H9 (cell line): ENCODE results near the gene ADGB. TPM values are rescaled to one million over a fixed set of nuclear protein-coding genes. Genes with fewer than 3 reads are reported as not detected.
"Not testable (repeated sequence)": the region's sequence is repeated elsewhere in the genome, so short reads cannot be mapped to it uniquely, and the experiment has no call there.

ENCODE experiments used
- DNase-seq: peaks from one replicate; pipeline ENCODE4 v3.0.0-alpha.2; 2017
- H2AFZ ChIP-seq: one replicate; pipeline ENCODE4 v1.6.1; 2013; ENCODE audit warnings: mild to moderate bottlenecking, low read length, control low read depth, moderate library complexity
- H2AK5ac ChIP-seq: 2 replicates; pipeline ENCODE4 v1.6.1; 2013; ENCODE audit warnings: low read length, control low read depth, mixed read lengths; ENCODE audit not compliant: insufficient read length
- H2BK120ac ChIP-seq: one replicate; pipeline ENCODE4 v1.6.1; 2013; ENCODE audit warnings: low read depth, mild to moderate bottlenecking, low read length, control low read depth, inconsistent platforms; ENCODE audit not compliant: poor library complexity, severe bottlenecking
- H2BK12ac ChIP-seq: 2 replicates; pipeline ENCODE4 v1.6.1; 2013; ENCODE audit warnings: low read length, control low read depth, mixed read lengths, low read depth; ENCODE audit not compliant: insufficient read length
- H2BK15ac ChIP-seq: 2 replicates; pipeline ENCODE4 v1.6.1; 2013; ENCODE audit warnings: low read depth, low read length, control low read depth
- H2BK20ac ChIP-seq: one replicate; pipeline ENCODE4 v1.6.1; 2013; ENCODE audit warnings: low read depth, mild to moderate bottlenecking, low read length, control low read depth, inconsistent platforms; ENCODE audit not compliant: poor library complexity, severe bottlenecking
- H2BK5ac ChIP-seq: 2 replicates; pipeline ENCODE4 v1.6.1; 2013; ENCODE audit warnings: low read length, control low read depth, mixed read lengths; ENCODE audit not compliant: insufficient read length
- H3K14ac ChIP-seq: 2 replicates; pipeline ENCODE4 v1.6.1; 2013; ENCODE audit warnings: low read length, control low read depth; ENCODE audit not compliant: insufficient read depth
- H3K18ac ChIP-seq: 2 replicates; pipeline ENCODE4 v1.6.1; 2013; ENCODE audit warnings: low read depth, mild to moderate bottlenecking, mixed read lengths, low read length, control low read depth; ENCODE audit not compliant: insufficient read length
- H3K23ac ChIP-seq: 2 replicates; pipeline ENCODE4 v1.6.1; 2013; ENCODE audit warnings: low read length, control low read depth, mixed read lengths, low read depth; ENCODE audit not compliant: insufficient read length
- H3K23me2 ChIP-seq: 2 replicates; pipeline ENCODE4 v1.6.1; 2013; ENCODE audit warnings: low read depth, mild to moderate bottlenecking, mixed read lengths, low read length, control low read depth; ENCODE audit not compliant: insufficient read length, poor library complexity, severe bottlenecking
- H3K27ac ChIP-seq: 2 replicates; pipeline ENCODE4 v1.5.1; 2013; ENCODE audit warnings: low read length, control low read depth, mixed read lengths, low read depth; ENCODE audit not compliant: insufficient read length
- H3K27me3 ChIP-seq: 2 replicates; pipeline ENCODE4 v1.6.1; 2013; ENCODE audit warnings: low read length, control low read depth, inconsistent platforms; ENCODE audit not compliant: insufficient read depth
- H3K4ac ChIP-seq: 2 replicates; pipeline ENCODE4 v1.6.1; 2013; ENCODE audit warnings: low read depth, mild to moderate bottlenecking, control low read depth, inconsistent platforms, low read length, moderate library complexity
- H3K4me1 ChIP-seq: 2 replicates; pipeline ENCODE4 v1.6.1; 2013; ENCODE audit warnings: low read length, control low read depth, inconsistent platforms; ENCODE audit not compliant: insufficient read depth
- H3K4me2 ChIP-seq: 2 replicates; pipeline ENCODE4 v1.6.1; 2013; ENCODE audit warnings: low read length, control low read depth, mixed read lengths; ENCODE audit not compliant: insufficient read length, insufficient read depth
- H3K56ac ChIP-seq: 2 replicates; pipeline ENCODE4 v1.6.1; 2013; ENCODE audit warnings: low read depth, mild to moderate bottlenecking, mixed read lengths, low read length, control low read depth; ENCODE audit not compliant: insufficient read length
- H3K79me1 ChIP-seq: 2 replicates; pipeline ENCODE4 v1.6.1; 2013; ENCODE audit warnings: low read depth, mild to moderate bottlenecking, moderate library complexity, low read length, control low read depth, inconsistent platforms; ENCODE audit not compliant: insufficient read depth, poor library complexity, severe bottlenecking
- H3K79me2 ChIP-seq: 2 replicates; pipeline ENCODE4 v1.6.1; 2013; ENCODE audit warnings: low read length, control low read depth, inconsistent platforms; ENCODE audit not compliant: insufficient read depth
- H3K9ac ChIP-seq: 2 replicates; pipeline ENCODE4 v1.6.1; 2013; ENCODE audit warnings: low read length, control low read depth, mixed read lengths; ENCODE audit not compliant: insufficient read length; ENCODE audit errors: extremely low read depth
- H3K9me3 ChIP-seq: one replicate; pipeline ENCODE4 v1.6.1; 2013; ENCODE audit warnings: low read depth, low read length, inconsistent platforms; ENCODE audit not compliant: control insufficient read depth
- H3T11ph ChIP-seq: one replicate; pipeline ENCODE4 v1.6.1; 2013; ENCODE audit warnings: mild to moderate bottlenecking, low read length, control low read depth, inconsistent platforms
- H4K20me1 ChIP-seq: one replicate; pipeline ENCODE4 v1.6.1; 2013; ENCODE audit not compliant: control insufficient read depth, insufficient read length, insufficient read depth
- H4K5ac ChIP-seq: 2 replicates; pipeline ENCODE4 v1.6.1; 2013; ENCODE audit warnings: low read depth, mild to moderate bottlenecking, mixed read lengths, low read length, control low read depth; ENCODE audit not compliant: insufficient read length
- H4K8ac ChIP-seq: replicated peaks from 2 replicates; pipeline ENCODE4 v1.6.1; 2013; ENCODE audit warnings: low read length, control low read depth, mixed read lengths, low read depth; ENCODE audit not compliant: insufficient read length
- H4K91ac ChIP-seq: 2 replicates; pipeline ENCODE4 v1.6.1; 2013; ENCODE audit warnings: low read depth, mild to moderate bottlenecking, moderate library complexity, mixed read lengths, low read length, control low read depth; ENCODE audit not compliant: insufficient read length
- H3K27ac Mint-ChIP-seq, 3 experiments: 2 replicates in 2 of 3; 3 replicates in 1 of 3; pipeline ENCODE4 v1.8.0; 2020 to 2021; ENCODE audit warnings: mixed read lengths in 3 of 3, mild to moderate bottlenecking in 1 of 3, moderate library complexity in 1 of 3
- H3K27me3 Mint-ChIP-seq: 2 replicates; pipeline ENCODE4 v1.8.0; 2021; ENCODE audit warnings: low read depth, mild to moderate bottlenecking, moderate library complexity, mixed read lengths
- H3K36me3 Mint-ChIP-seq, 3 experiments: 2 replicates in 2 of 3; 3 replicates in 1 of 3; pipeline ENCODE4 v1.8.0; 2020 to 2021; ENCODE audit warnings: low read depth in 3 of 3, mixed read lengths in 3 of 3; ENCODE audit not compliant: insufficient read depth in 1 of 3
- H3K4me1 Mint-ChIP-seq, 2 experiments: 2 replicates each; pipeline ENCODE4 v1.8.0; 2020; ENCODE audit warnings: mixed read lengths in 2 of 2
- H3K4me3 Mint-ChIP-seq, 2 experiments: 2 replicates in 1 of 2; 3 replicates in 1 of 2; pipeline ENCODE4 v1.8.0; 2020 to 2021; ENCODE audit warnings: mild to moderate bottlenecking in 2 of 2, mixed read lengths in 2 of 2, moderate library complexity in 1 of 2
- H3K9me3 Mint-ChIP-seq, 2 experiments: 2 replicates in 1 of 2; 3 replicates in 1 of 2; pipeline ENCODE4 v1.8.0; 2020; ENCODE audit warnings: mild to moderate bottlenecking in 2 of 2, mixed read lengths in 2 of 2, moderate library complexity in 1 of 2
- CTCF ChIP-seq: fragments of 200-600 bp; sonication (generic); conservative IDR thresholded peaks from 3 replicates; pipeline ENCODE4 v1.8.0; 2021; ENCODE audit warnings: antibody characterized with exemption, mild to moderate bottlenecking
- WGBS: extraction: QIAGEN DNeasy Blood & Tissue Kit; methylation state at CpG from one replicate; pipeline ENCODE4 v1.1.7; 2013; ENCODE audit warnings: missing lambda C conversion rate, low lambda C conversion rate, mixed read lengths; ENCODE audit not compliant: insufficient read length; ENCODE audit errors: extremely low coverage; 5-methylcytosine and 5-hydroxymethylcytosine counted together
- total RNA-seq: library from RNA; stranded (reverse); gene quantifications from 2 replicates; pipeline ENCODE4 v1.2.1, GENCODE V29; 2021

ADGB gene
- total RNA-seq, 1 experiment from 2014 or later, result not detected

DNA sequence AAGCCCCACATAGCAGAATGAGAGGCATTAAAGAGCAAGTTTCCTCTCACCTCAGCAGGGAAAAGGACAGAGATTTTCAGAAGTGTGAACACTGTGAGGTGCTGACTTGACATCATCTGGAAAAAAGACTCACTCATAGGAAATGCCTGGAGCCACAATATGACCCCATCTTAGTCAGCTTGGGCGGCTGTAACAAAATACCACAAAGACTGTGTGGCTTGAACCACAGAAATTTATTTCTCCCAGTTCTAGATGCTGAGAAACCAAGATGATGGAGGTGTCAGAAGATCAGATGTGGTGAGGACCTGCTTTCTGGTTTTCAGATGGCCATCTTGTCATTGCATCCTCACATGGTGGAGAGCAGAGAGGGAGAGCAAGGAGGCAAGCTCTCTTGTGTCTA is 253.1 kb downstream of the ADGB start:
- Histone ChIP-seq H4K91ac (no peak overlapping the region), H3K9ac (no peak overlapping the region), H3K23me2 (no peaks in the 10 kb centered on the region), H3K9me3 (no peaks in the 10 kb centered on the region), H3K18ac (no peak overlapping the region), H3K27me3 (no peaks in the 10 kb centered on the region), H4K5ac (no peak overlapping the region), H2AK5ac (no peak overlapping the region), H2AFZ (no peak overlapping the region), H3T11ph (no peak overlapping the region), H3K4me2 (no peak overlapping the region), H3K23ac (no peak overlapping the region), H2BK120ac (no peak overlapping the region), H3K4ac (no peak overlapping the region), H2BK20ac (no peak overlapping the region), H3K79me2 (no peaks in the 10 kb centered on the region), H2BK12ac (no peak overlapping the region), H3K27ac (no peak overlapping the region), H4K8ac (no peak overlapping the region), H4K20me1 (no peaks in the 10 kb centered on the region), H3K4me1 (0 out of 2 replicates have a peak, but pooled peaks cover 5% of the 10 kb centered on the region), H3K79me1 (no peaks in the 10 kb centered on the region), H3K56ac (no peak overlapping the region), H3K14ac (no peak overlapping the region), H2BK5ac (no peak overlapping the region), H2BK15ac (no peak overlapping the region)
- H3K27ac Mint-ChIP-seq, result peak overlapping the region in 1 of 3 experiments; percentile 25; a peak in 1 of 7 replicates
- no CpG with 5 or more reads among the region's 1 CpG for WGBS
- H3K27me3 Mint-ChIP-seq, result peaks cover 2% of the 10 kb centered on the region; the same call in 1 of the 2 replicates
- no peak for TF ChIP-seq CTCF
- H3K9me3 Mint-ChIP-seq, result no peaks in the 10 kb centered on the region; a peak in 2 of 5 replicates
- no peak overlapping the region for H3K4me3 Mint-ChIP-seq
- peaks cover 8 to 10% of the 10 kb centered on the region in 2 experiments for H3K4me1 Mint-ChIP-seq
- H3K36me3 Mint-ChIP-seq, result no peaks in the 10 kb centered on the region
- no peak for DNase-seq

DNA sequence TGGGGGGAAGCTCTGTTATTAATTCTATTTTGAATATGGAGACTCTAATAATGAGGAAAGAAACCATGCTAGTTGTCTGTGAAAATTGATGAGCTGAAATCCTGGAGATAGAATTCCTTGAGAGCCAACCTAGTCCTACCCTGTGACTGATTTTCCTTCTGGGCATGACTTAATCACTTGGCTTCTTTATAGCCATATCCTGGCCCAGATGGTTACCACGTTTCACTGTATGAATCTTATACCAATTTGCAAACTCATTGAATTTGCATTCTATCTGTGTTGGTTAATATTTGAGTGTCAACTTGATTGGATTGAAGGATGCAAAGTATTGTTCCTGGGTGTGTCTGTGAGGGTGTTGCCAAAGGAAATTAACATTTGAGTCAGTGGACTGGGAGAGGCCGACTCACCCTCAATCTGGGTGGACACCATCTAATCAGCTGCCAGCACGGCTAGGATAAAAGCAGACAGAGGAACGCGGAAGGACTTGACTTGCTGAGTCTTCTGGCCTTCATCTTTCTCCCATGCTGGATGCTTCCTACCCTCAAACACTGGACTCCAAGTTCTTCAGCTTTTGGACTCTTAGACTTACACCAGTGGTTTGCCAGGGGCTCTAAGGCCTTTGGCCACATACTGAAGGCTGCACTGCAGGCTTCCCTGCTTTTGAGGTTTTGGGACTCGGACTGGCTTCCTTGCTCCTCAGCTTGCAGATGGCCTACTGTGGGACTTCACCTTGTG is 255.9 kb downstream of the ADGB start:
- not testable (repeated sequence) for H2BK12ac ChIP-seq, H3K4ac ChIP-seq, H2BK120ac ChIP-seq, H3K4me2 ChIP-seq, H4K20me1 ChIP-seq, H3K27ac Mint-ChIP-seq, H2BK5ac ChIP-seq, H4K5ac ChIP-seq, H3K9me3 ChIP-seq, H3K9me3 Mint-ChIP-seq, H4K91ac ChIP-seq, H3K23ac ChIP-seq, H3K14ac ChIP-seq, H3T11ph ChIP-seq, H3K79me1 ChIP-seq, H3K79me2 ChIP-seq, H3K18ac ChIP-seq, H3K9ac ChIP-seq, H3K4me1 ChIP-seq, H3K27ac ChIP-seq, H3K23me2 ChIP-seq, H3K27me3 Mint-ChIP-seq, H2AK5ac ChIP-seq, H3K4me3 Mint-ChIP-seq, H3K56ac ChIP-seq, H2BK15ac ChIP-seq, H2AFZ ChIP-seq, H4K8ac ChIP-seq, H2BK20ac ChIP-seq, DNase-seq, H3K36me3 Mint-ChIP-seq, H3K27me3 ChIP-seq
- WGBS, result no CpG with 5 or more reads among the region's 6 CpGs
- peaks cover 13 to 16% of the 10 kb centered on the region in 2 experiments for H3K4me1 Mint-ChIP-seq
